ENCODE results near the gene AHCYL1.

GRCh38 chr1:110006516-110006915 is 22.0 kb downstream of the AHCYL1 start:
- TF ChIP-seq POLR2AphosphoS5 (IDR thresholded peaks at IDR 0.05; ENCODE audit: low read depth, low read length) (no peak), POLR2A (IDR thresholded peaks at IDR 0.05; ENCODE audit: low read depth, low read length) (no peak), TAF1 (IDR thresholded peaks at IDR 0.05; ENCODE audit: borderline replicate concordance, low read depth, low read length) (no peak)
